HepG2 (cell line): ENCODE data around the gene RNF13. TPM values are rescaled to one million over a fixed set of nuclear protein-coding genes. Genes with fewer than 3 reads are reported as not detected.

ENCODE experiments used
- ERF ChIP-seq: IDR thresholded peaks from 2 replicates; pipeline ENCODE4 v1.6.1; 2018; ENCODE audit warnings: missing biosample characterization, missing genetic modification reagents
- FOSL1 ChIP-seq: sonication (generic); formaldehyde crosslinking; IDR thresholded peaks from 2 replicates; pipeline ENCODE4 v1.9.0; 2021; ENCODE audit warnings: missing genetic modification reagents, borderline replicate concordance
- GMEB2 ChIP-seq: IDR thresholded peaks from 2 replicates; pipeline ENCODE4 v1.6.1; 2016; ENCODE audit warnings: missing biosample characterization, missing genetic modification reagents, low read depth
- HINFP ChIP-seq: sonication (generic); formaldehyde crosslinking; IDR thresholded peaks from 2 replicates; pipeline ENCODE4 v1.4.0; 2020; ENCODE audit warnings: low read depth, mild to moderate bottlenecking, missing genetic modification reagents
- MBD4 ChIP-seq: IDR thresholded peaks from 2 replicates; pipeline ENCODE4 v1.6.1; 2012; ENCODE audit warnings: low read length, inconsistent platforms, borderline replicate concordance
- MTERF4 ChIP-seq: sonication (generic); formaldehyde crosslinking; IDR thresholded peaks from 2 replicates; pipeline ENCODE4 v1.8.0; 2023; ENCODE audit warnings: mild to moderate bottlenecking, missing genetic modification reagents
- PRDM4 ChIP-seq: sonication (generic); formaldehyde crosslinking; IDR thresholded peaks from 2 replicates; pipeline ENCODE4 v1.9.0; 2021; ENCODE audit warnings: missing genetic modification reagents, borderline replicate concordance
- STAT5B ChIP-seq: sonication (generic); formaldehyde crosslinking; IDR thresholded peaks from 2 replicates; pipeline ENCODE4 v1.4.0; 2020; ENCODE audit warnings: missing genetic modification reagents
- TOPORS ChIP-seq: sonication (generic); formaldehyde crosslinking; IDR thresholded peaks from 2 replicates; pipeline ENCODE4 v1.8.0; 2023; ENCODE audit warnings: mild to moderate bottlenecking, missing genetic modification reagents
- ZBTB38 ChIP-seq: sonication (generic); formaldehyde crosslinking; IDR thresholded peaks from 2 replicates; pipeline ENCODE4 v1.5.1; 2020; ENCODE audit warnings: mild to moderate bottlenecking, missing genetic modification reagents
- ZFP82 ChIP-seq: sonication (generic); formaldehyde crosslinking; IDR thresholded peaks from 2 replicates; pipeline ENCODE4 v1.5.1; 2020; ENCODE audit warnings: mild to moderate bottlenecking, missing genetic modification reagents, borderline replicate concordance
- ZFY ChIP-seq: sonication (generic); formaldehyde crosslinking; IDR thresholded peaks from 2 replicates; pipeline ENCODE4 v1.4.0; 2020; ENCODE audit warnings: missing genetic modification reagents
- ZNF276 ChIP-seq: sonication (generic); formaldehyde crosslinking; IDR thresholded peaks from 2 replicates; pipeline ENCODE4 v1.4.0; 2020; ENCODE audit warnings: mild to moderate bottlenecking, low read depth, missing genetic modification reagents
- ZNF333 ChIP-seq: sonication (generic); formaldehyde crosslinking; IDR thresholded peaks from 2 replicates; pipeline ENCODE4 v1.4.0; 2020; ENCODE audit warnings: mild to moderate bottlenecking, missing genetic modification reagents, borderline replicate concordance
- ZNF446 ChIP-seq: sonication (generic); formaldehyde crosslinking; IDR thresholded peaks from 2 replicates; pipeline ENCODE4 v1.5.0; 2020; ENCODE audit warnings: mild to moderate bottlenecking, missing genetic modification reagents
- ZNF549 ChIP-seq: sonication (generic); formaldehyde crosslinking; IDR thresholded peaks from 2 replicates; pipeline ENCODE4 v1.5.0; 2020; ENCODE audit warnings: missing genetic modification reagents
- ZNF563 ChIP-seq: sonication (generic); formaldehyde crosslinking; IDR thresholded peaks from 2 replicates; pipeline ENCODE4 v1.8.0; 2022; ENCODE audit warnings: mild to moderate bottlenecking, moderate library complexity, missing genetic modification reagents
- ZNF652 ChIP-seq: IDR thresholded peaks from 2 replicates; pipeline ENCODE4 v1.6.1; 2016; ENCODE audit warnings: low read depth, borderline replicate concordance
- ZNF710 ChIP-seq: sonication (generic); formaldehyde crosslinking; IDR thresholded peaks from 2 replicates; pipeline ENCODE4 v1.5.0; 2020; ENCODE audit warnings: mild to moderate bottlenecking, missing genetic modification reagents, borderline replicate concordance
- polyA plus RNA-seq, 8 experiments: library from polyadenylated mRNA; depleted of rRNA in 3 of 8; stranded (reverse) in 7 of 8; unstranded in 1 of 8; fragments of >200 nt; fragmentation: Illumina TruSeq in 4 of 8; extraction: Trizol in 4 of 8; gene quantifications; 2 replicates each; pipeline versions ENCODE4 v1.2.1 to v1.2.3, GENCODE V29; 2011 to 2016; ENCODE audit warnings: low read depth in 4 of 8, missing spikeins in 1 of 8, mixed read lengths in 1 of 8; ENCODE audit not compliant: insufficient read depth in 1 of 8
- total RNA-seq, 5 experiments: library from RNA; depleted of rRNA; stranded (reverse); fragments of >200 nt; fragmentation: Illumina TruSeq; extraction: Trizol; gene quantifications; 2 replicates each; pipeline ENCODE4 v1.2.3, GENCODE V29; 2016; ENCODE audit warnings: low read depth in 1 of 5

The RNF13 gene
- total and polyA plus RNA-seq, 2 of the 13 experiments (the other 11 are each of a cell fraction or from before 2014, with no cell fraction given) = 39.8 to 46.0 TPM

- TF ChIP-seq MTERF4 (CRISPR knock-in tag) (no peak; the same call in 1 of the 2 replicates), ZNF333 (no peak), ZFY (CRISPR knock-in tag) (peak; percentile 65), FOSL1 (CRISPR knock-in tag) (no peak), MBD4 (no peak), HINFP (CRISPR knock-in tag) (no peak; the same call in 1 of the 2 replicates), TOPORS (CRISPR knock-in tag) (peak; percentile 84; the same call in 1 of the 2 replicates), ZNF652 (CRISPR knock-in tag) (no peak), ZNF710 (CRISPR knock-in tag) (no peak), ERF (CRISPR knock-in tag) (no peak; the same call in 1 of the 2 replicates), ZNF549 (CRISPR knock-in tag) (no peak), GMEB2 (CRISPR knock-in tag) (peak; percentile 87), ZFP82 (CRISPR knock-in tag) (peak; percentile 85), ZNF446 (CRISPR knock-in tag) (peak; percentile 92; the same call in 1 of the 2 replicates), STAT5B (CRISPR knock-in tag) (peak; percentile 71; the same call in 1 of the 2 replicates), ZNF276 (CRISPR knock-in tag) (no peak), ZBTB38 (CRISPR knock-in tag) (peak; percentile 73), ZNF563 (CRISPR knock-in tag) (peak; percentile 90), PRDM4 (no peak; the same call in 1 of the 2 replicates)
These were observed 157.8 kb downstream of the RNF13 start, which contains the start of gene PFN2 (continued) for GRCh38 chr3:149970716-149971402.
